Type B pancreatic cell (in vitro differentiated cells): ENCODE measurements around the gene MERTK. TPM values are rescaled to one million over a fixed set of nuclear protein-coding genes. Genes with fewer than 3 reads are reported as not detected.

Source experiments
- DNase-seq: peaks from one replicate; pipeline ENCODE4 v3.0.0; 2021; ENCODE audit warnings: mixed read lengths; ENCODE audit not compliant: unreplicated experiment; ENCODE audit errors: extremely low spot score
- H3K27ac Mint-ChIP-seq: 2 replicates; pipeline ENCODE4 v1.8.0; 2021; ENCODE audit warnings: mild to moderate bottlenecking, mixed read lengths
- H3K27me3 Mint-ChIP-seq: 2 replicates; pipeline ENCODE4 v1.8.0; 2021; ENCODE audit warnings: mixed read lengths
- H3K36me3 Mint-ChIP-seq: 2 replicates; pipeline ENCODE4 v1.8.0; 2021; ENCODE audit warnings: mixed read lengths
- H3K4me1 Mint-ChIP-seq: one replicate; pipeline ENCODE4 v1.8.0; 2021; ENCODE audit warnings: mixed read lengths; ENCODE audit not compliant: unreplicated experiment
- H3K4me3 Mint-ChIP-seq: 2 replicates; pipeline ENCODE4 v1.8.0; 2021; ENCODE audit warnings: mild to moderate bottlenecking, mixed read lengths
- H3K9me3 Mint-ChIP-seq: 2 replicates; pipeline ENCODE4 v1.8.0; 2021; ENCODE audit warnings: mixed read lengths
- total RNA-seq: library from RNA; stranded (reverse); gene quantifications from 2 replicates; pipeline ENCODE4 v1.2.1, GENCODE V29; 2021; ENCODE audit warnings: low replicate concordance
- TF ChIP-seq, protein P1 (sequence below): fragments of 200-600 bp; sonication (generic); conservative IDR thresholded peaks from 2 replicates; pipeline ENCODE4 v1.5.0; 2021; ENCODE audit warnings: antibody characterized with exemption, mild to moderate bottlenecking

MERTK gene
- total RNA-seq, 1 donor from 2014 or later: 25.7 TPM

- TF ChIP-seq, protein P1, sequence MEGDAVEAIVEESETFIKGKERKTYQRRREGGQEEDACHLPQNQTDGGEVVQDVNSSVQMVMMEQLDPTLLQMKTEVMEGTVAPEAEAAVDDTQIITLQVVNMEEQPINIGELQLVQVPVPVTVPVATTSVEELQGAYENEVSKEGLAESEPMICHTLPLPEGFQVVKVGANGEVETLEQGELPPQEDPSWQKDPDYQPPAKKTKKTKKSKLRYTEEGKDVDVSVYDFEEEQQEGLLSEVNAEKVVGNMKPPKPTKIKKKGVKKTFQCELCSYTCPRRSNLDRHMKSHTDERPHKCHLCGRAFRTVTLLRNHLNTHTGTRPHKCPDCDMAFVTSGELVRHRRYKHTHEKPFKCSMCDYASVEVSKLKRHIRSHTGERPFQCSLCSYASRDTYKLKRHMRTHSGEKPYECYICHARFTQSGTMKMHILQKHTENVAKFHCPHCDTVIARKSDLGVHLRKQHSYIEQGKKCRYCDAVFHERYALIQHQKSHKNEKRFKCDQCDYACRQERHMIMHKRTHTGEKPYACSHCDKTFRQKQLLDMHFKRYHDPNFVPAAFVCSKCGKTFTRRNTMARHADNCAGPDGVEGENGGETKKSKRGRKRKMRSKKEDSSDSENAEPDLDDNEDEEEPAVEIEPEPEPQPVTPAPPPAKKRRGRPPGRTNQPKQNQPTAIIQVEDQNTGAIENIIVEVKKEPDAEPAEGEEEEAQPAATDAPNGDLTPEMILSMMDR: no peak
- H3K4me1 Mint-ChIP-seq: peaks cover 57% of the 10 kb centered on the region
- H3K9me3 Mint-ChIP-seq: no peaks in the 10 kb centered on the region
- no peak for DNase-seq
- H3K36me3 Mint-ChIP-seq: peaks cover 5% of the 10 kb centered on the region
- H3K27ac Mint-ChIP-seq: peak overlapping the region; percentile 53
- H3K4me3 Mint-ChIP-seq: peak overlapping the region; percentile 69
- no peaks in the 10 kb centered on the region for H3K27me3 Mint-ChIP-seq
Measured at GRCh38 chr2:111918383-111918806, 20.0 kb downstream of the MERTK start.

DNA sequence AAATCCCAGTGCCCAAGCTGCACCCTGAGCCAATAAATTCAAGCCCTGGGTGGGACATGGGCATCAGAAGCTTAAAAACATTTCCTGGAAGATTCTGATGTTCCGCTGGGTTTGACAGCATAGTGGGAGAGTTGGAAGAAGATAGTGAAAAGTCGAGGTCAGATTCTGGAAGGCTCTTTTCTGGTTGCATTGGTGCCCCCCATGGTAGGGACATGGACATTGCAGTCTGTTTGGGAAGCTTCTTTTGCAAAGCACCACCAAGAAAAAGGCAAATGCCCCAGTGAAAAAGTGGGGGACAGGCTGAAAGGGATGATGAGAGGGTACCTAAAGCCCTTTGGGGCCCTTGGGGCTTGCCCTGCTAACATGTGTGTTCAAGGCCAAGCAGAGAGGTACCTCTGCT, 21.0 kb downstream of the MERTK start:
- H3K9me3 Mint-ChIP-seq: no peaks in the 10 kb centered on the region
- no peak overlapping the region for H3K4me3 Mint-ChIP-seq
- H3K27ac Mint-ChIP-seq: no peak overlapping the region
- peaks cover 7% of the 10 kb centered on the region for H3K36me3 Mint-ChIP-seq
- no peak for DNase-seq
- H3K27me3 Mint-ChIP-seq: no peaks in the 10 kb centered on the region
- TF ChIP-seq, protein P1: peak; percentile 33
- H3K4me1 Mint-ChIP-seq: peaks cover 63% of the 10 kb centered on the region

- Mint-ChIP-seq H3K4me1 (peaks cover 65% of the 10 kb centered on the region), H3K27me3 (no peaks in the 10 kb centered on the region), H3K4me3 (peak overlapping the region; percentile 45), H3K27ac (peak overlapping the region; percentile 74), H3K9me3 (no peaks in the 10 kb centered on the region), H3K36me3 (peaks cover 13% of the 10 kb centered on the region)
- DNase-seq: no peak
- TF ChIP-seq, protein P1: no peak
Measured at GRCh38 chr2:111919794-111920608, 21.6 kb downstream of the MERTK start.

DNA sequence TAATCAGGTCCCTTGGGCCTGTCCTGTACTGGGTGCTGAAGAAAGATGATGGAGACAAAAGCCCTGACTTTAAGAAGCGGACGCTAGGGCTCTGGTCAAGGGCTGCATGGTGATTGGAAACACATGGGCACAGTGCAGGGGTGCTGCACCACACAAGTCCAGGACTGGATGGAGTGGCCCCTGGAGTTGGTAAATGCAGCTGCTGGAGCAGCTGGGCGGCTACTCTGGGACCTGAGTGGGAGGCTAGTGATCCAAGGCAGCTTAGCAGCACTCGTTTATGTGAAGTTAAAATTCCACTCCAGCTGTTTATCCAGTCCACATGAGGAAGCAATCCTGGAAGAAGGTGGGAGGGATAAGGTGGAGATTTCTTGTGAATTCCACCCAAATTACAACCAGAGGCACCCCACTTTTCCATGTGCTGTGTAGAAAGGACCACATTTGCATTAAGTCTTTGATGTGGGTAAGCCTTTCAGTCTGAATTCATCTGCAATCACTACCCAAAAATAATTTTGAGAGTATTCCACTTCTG, 24.9 kb downstream of the MERTK start:
- DNase-seq: peak; percentile 79
- no peaks in the 10 kb centered on the region for H3K27me3 Mint-ChIP-seq
- peaks cover 18% of the 10 kb centered on the region for H3K36me3 Mint-ChIP-seq
- H3K4me1 Mint-ChIP-seq: peaks cover 54% of the 10 kb centered on the region
- peak overlapping the region; percentile 15 for H3K27ac Mint-ChIP-seq
- peak overlapping the region; percentile 55 for H3K4me3 Mint-ChIP-seq
- no peaks in the 10 kb centered on the region for H3K9me3 Mint-ChIP-seq
- TF ChIP-seq, protein P1: no peak

DNA sequence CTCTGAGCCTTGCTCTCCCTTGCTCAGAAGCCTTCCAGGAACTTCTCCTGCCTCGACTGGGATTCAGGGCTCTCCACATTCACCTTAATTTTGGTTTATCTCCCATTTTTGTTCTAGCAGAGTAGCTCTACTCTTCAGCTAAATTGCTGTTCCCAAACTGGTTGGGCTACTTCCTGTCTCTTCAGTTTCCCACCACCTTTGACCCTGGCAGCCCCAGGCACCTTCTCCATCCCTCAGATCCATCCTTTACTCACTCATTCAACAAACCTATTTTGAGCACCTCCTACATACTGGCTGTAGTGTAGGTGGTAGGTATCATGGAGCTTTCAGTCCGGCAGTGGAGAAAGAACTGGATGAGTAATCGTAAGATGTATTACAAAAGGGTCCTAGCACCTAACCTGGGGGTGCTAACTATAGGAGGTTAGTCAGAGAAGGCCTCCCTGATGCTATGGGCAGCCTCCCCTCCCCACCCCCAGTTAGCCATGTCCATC, 26.3 kb downstream of the MERTK start:
- Mint-ChIP-seq H3K27me3 (no peaks in the 10 kb centered on the region), H3K4me3 (peak overlapping the region; percentile 10), H3K9me3 (no peaks in the 10 kb centered on the region), H3K36me3 (peaks cover 22% of the 10 kb centered on the region), H3K27ac (peak overlapping the region; percentile 77), H3K4me1 (peaks cover 41% of the 10 kb centered on the region)
- DNase-seq: no peak
- TF ChIP-seq, protein P1: no peak
